Measurements from ENCODE around the gene CFAP221. TPM values are rescaled to one million over a fixed set of nuclear protein-coding genes. Genes with fewer than 3 reads are reported as not detected.

CFAP221 gene
- total RNA-seq, 1 donor from 2014 or later: not detected

- intact Hi-C loops (cut with DNase I): no loop called here
- Histone ChIP-seq H3K36me3 (no peaks in the 10 kb centered on the region), H3K9me3 (no peaks in the 10 kb centered on the region), H3K27me3 (no peaks in the 10 kb centered on the region), H3K27ac (no peak overlapping the region), H3K4me1 (no peaks in the 10 kb centered on the region), H3K4me3 (no peak overlapping the region)
- no peak for DNase-seq (ENCODE audit: low spot score in 2 of 2)
- no peak for TF ChIP-seq CTCF (IDR thresholded peaks at IDR 0.05)
These were observed 162.0 kb downstream of the CFAP221 start for GRCh38 chr2:119706221-119706620.

Other genes with a start within 250 kb of the CFAP221 start
- not detected for gene C2orf76, start 177.6 kb upstream of the CFAP221 start, total RNA-seq
- gene DBI, start 177.5 kb upstream of the CFAP221 start, total RNA-seq: 11.2 TPM
- 2.3 TPM for gene TMEM37, start 112.6 kb upstream of the CFAP221 start, total RNA-seq
- not detected for gene SCTR, start 20.0 kb upstream of the CFAP221 start, total RNA-seq
- not detected for gene TMEM177, start 134.8 kb downstream of the CFAP221 start, total RNA-seq
- 35.9 TPM for gene PTPN4, start 215.5 kb downstream of the CFAP221 start, total RNA-seq

Measured in ascending aorta (tissue), 2 donors.